ENCODE measurements around the gene ASZ1. TPM values are rescaled to one million over a fixed set of nuclear protein-coding genes. Genes with fewer than 3 reads are reported as not detected.

Gene ASZ1
- total RNA-seq, 1 donor from 2014 or later: not detected

DNA sequence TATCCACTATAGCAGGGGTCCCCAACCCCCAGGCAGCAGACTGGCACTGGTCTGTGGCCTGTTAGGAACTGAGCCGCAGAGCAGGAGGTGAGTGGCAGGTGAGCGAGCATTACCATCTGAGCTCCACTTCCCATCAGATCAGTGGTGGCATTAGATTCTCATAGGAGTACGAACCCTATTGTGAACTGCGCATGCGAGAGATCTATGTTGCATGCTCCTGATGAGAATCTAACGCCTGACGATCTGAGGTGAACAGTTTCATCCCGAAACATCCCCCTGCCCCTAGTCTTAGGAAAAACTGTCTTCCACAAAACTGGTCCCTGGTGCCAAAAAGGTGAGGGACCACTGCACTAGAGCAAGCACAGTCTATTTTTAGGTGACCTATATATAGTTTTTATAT lies 23.6 kb downstream of the ASZ1 start:
- no peak overlapping the region for H3K4me3 ChIP-seq (ENCODE audit: low read depth, low read length)
- TF ChIP-seq CTCF (conservative IDR thresholded peaks at IDR 0.05; ENCODE audit: low read depth, low read length): no peak
- no peak for DNase-seq (ENCODE audit: low read depth)

GRCh38 chr7:117402109-117402508 lies 25.2 kb downstream of the ASZ1 start:
- no peak for DNase-seq (ENCODE audit: low read depth)
- H3K4me3 ChIP-seq (ENCODE audit: low read depth, low read length): no peak overlapping the region
- no peak for TF ChIP-seq CTCF (conservative IDR thresholded peaks at IDR 0.05; ENCODE audit: low read depth, low read length)

DNA sequence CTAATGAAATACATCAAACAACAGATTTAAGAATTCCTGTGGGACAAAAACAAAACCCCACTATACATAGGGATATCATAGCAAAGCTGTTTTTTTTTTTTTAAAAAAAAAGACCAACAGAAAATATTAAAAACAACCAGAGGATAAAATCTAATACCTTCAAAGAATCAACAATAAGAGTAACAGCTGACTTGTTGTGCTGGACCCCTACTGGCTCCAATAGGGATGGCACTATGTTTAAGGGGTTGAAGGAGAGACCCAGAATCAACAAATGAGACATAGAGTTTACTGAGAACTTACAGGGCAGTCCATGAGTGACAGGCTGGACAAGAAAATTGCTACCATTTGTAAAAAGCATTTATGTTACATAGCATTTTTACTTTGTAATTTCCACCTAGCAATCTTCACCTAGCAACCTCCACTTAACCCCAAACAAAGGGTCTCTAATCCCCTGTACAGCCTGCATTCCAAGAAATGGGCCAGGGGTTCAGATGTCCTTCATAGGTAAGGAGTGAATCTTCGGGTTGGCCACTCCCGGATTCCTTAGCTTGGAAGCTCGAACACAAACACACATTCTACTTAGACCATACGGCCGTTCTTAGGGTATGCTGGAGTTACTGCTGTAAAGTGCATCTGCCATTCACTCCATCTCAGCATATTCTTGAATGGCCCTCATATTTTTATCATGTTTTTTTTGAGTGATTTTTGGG lies 25.8 kb downstream of the ASZ1 start:
- DNase-seq (ENCODE audit: low read depth): no peak
- no peak overlapping the region for H3K4me3 ChIP-seq (ENCODE audit: low read depth, low read length)
- TF ChIP-seq CTCF (conservative IDR thresholded peaks at IDR 0.05; ENCODE audit: low read depth, low read length): peak; percentile 55

GRCh38 chr7:117399820-117400422 lies 27.4 kb downstream of the ASZ1 start:
- no peak overlapping the region for H3K4me3 ChIP-seq (ENCODE audit: low read depth, low read length)
- TF ChIP-seq CTCF (conservative IDR thresholded peaks at IDR 0.05; ENCODE audit: low read depth, low read length): peak; percentile 50
- no peak for DNase-seq (ENCODE audit: low read depth)

- H3K4me3 ChIP-seq (ENCODE audit: low read depth, low read length): no peak overlapping the region
Observed at GRCh38 chr7:117395743-117396142, 31.6 kb downstream of the ASZ1 start.

DNA sequence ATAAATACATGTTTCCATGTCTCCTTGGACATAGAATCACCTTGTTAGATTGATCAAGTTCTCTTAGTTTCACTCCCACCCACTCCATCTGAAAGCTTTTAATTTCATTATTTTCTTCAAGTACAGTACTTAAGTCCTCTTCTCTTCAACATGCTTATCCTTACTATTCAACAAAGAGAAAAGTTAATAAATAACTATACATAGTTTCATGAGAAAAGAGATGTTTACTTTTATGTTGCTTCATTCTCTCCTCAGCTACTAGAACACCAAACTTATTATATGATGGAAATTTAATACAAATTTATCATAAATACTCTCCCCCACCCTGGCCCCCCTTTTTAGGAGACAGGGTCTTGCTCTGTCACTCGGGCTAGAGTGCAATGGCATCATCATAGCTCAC lies 33.5 kb downstream of the ASZ1 start:
- DNase-seq (ENCODE audit: low read depth): no peak
- no peak overlapping the region for H3K4me3 ChIP-seq (ENCODE audit: low read depth, low read length)
- TF ChIP-seq CTCF (conservative IDR thresholded peaks at IDR 0.05; ENCODE audit: low read depth, low read length): no peak

More at GRCh38 chr7:117395743-117396142, 31.6 kb downstream of the ASZ1 start:
- DNase-seq (ENCODE audit: low read depth): no peak
- no peak for TF ChIP-seq CTCF (conservative IDR thresholded peaks at IDR 0.05; ENCODE audit: low read depth, low read length)

DNA sequence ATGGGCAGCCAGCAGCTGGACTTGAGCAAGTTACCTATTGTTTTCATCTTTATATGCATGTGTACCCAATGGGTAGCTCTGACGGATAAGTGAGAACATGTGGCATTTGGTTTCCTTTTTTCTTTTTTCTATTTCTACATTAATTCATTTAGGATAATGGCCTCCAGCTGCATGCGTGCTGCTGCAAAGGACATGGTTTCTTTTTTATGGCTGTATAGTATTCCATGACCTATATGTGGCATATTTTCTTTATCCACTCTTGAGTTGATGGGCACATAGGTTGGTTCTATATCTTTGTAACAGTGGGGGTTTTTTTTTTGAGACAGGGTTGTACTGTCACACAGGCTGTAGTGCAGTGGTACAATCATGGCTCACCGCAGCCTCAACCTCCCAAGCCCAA lies 37.4 kb downstream of the ASZ1 start:
- no peak for TF ChIP-seq CTCF (conservative IDR thresholded peaks at IDR 0.05; ENCODE audit: low read depth, low read length)
- no peak overlapping the region for H3K4me3 ChIP-seq (ENCODE audit: low read depth, low read length)
- DNase-seq (ENCODE audit: low read depth): no peak

All from epithelial cell of proximal tubule (primary cell).